Parathyroid adenoma (tissue), 2 donors: ENCODE measurements around the gene IFT80.
"Not testable (repeated sequence)": the region's sequence is repeated elsewhere in the genome, so short reads cannot be mapped to it uniquely, and the experiment has no call there.

Experiments
- H2AFZ ChIP-seq: fragments of 300-600 bp; sonication (generic); one replicate; pipeline ENCODE4 v1.7.0; 2017; ENCODE audit warnings: antibody characterized with exemption, mild to moderate bottlenecking
- H3K27ac ChIP-seq: fragments of 300-600 bp; sonication (generic); one replicate; pipeline ENCODE4 v1.7.0; 2017
- H3K27me3 ChIP-seq: fragments of 300-600 bp; sonication (generic); one replicate; pipeline ENCODE4 v1.7.0; 2017; ENCODE audit warnings: low read length; ENCODE audit not compliant: control insufficient read depth, insufficient read depth
- H3K36me3 ChIP-seq: fragments of 300-600 bp; sonication (generic); one replicate; pipeline ENCODE4 v1.7.0; 2017; ENCODE audit warnings: low read length; ENCODE audit not compliant: control insufficient read depth, insufficient read depth
- H3K4me1 ChIP-seq: fragments of 300-600 bp; sonication (generic); one replicate; pipeline ENCODE4 v1.7.0; 2017; ENCODE audit warnings: control low read depth
- H3K4me2 ChIP-seq: fragments of 300-600 bp; sonication (generic); one replicate; pipeline ENCODE4 v1.7.0; 2017; ENCODE audit warnings: low read length
- H3K4me3 ChIP-seq: fragments of 300-600 bp; sonication (generic); one replicate; pipeline ENCODE4 v1.7.0; 2017; ENCODE audit warnings: low read depth, low read length
- H3K79me2 ChIP-seq: fragments of 300-600 bp; sonication (generic); one replicate; pipeline ENCODE4 v1.7.0; 2017; ENCODE audit warnings: control low read depth
- H3K9ac ChIP-seq: fragments of 300-600 bp; sonication (generic); one replicate; pipeline ENCODE4 v1.7.0; 2017; ENCODE audit warnings: mild to moderate bottlenecking
- H3K9me3 ChIP-seq: fragments of 300-600 bp; sonication (generic); one replicate; pipeline ENCODE4 v1.7.0; 2017; ENCODE audit warnings: low read length; ENCODE audit not compliant: control insufficient read depth
- CTCF ChIP-seq: fragments of 300-600 bp; sonication (generic); IDR thresholded peaks from one replicate; pipeline ENCODE4 v1.7.0; 2017; ENCODE audit warnings: antibody characterized with exemption, mild to moderate bottlenecking
- donor health status: primary hyperparathyroidism.

The IFT80 gene

DNA sequence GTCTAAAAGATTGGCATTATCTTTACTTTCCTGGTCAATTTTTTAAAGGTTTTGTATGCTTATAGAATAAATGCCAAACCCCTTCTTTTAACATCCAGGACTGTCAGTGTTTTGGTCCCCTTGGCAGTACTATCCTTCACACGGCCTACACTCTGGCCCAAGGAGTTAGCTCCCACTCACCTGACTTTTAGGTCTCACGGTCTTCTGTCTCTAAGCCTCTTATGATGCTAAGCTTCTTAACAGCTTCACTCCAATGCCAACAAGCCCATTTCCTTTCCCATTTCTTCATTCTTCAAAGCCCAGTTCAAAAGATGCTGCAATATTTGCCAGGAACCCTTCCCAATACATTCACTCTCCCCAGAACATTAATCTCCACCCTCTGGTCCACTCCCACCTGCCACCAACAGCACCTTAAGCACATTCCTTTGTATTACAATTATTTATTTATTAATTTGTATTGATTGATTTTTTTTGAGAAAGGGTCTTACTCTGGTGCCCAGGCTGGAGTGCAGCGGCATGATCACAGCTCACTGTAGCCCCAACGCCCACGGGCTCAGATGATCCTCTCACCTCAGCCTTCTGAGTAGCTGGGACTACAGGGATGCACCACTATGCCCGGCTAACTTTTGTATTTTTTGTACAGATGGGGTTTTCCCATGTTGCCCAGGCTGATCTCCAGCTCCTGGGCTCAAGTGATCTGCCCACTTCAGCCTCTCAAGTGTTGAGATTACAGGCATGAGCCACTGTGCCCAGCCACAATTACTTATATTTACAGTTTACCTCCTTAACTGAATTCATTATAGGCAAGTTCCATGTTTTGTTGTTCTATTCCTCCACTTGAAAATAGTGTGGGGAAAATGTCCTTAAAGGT is 27.8 kb downstream of the IFT80 start:
- Histone ChIP-seq H3K9ac (no peak overlapping the region), H2AFZ (no peak overlapping the region), H3K9me3 (no peaks in the 10 kb centered on the region), H3K36me3 (no peaks in the 10 kb centered on the region), H3K4me3 (no peak overlapping the region), H3K4me1 (no peaks in the 10 kb centered on the region), H3K27me3 (no peaks in the 10 kb centered on the region), H3K27ac (no peak overlapping the region), H3K79me2 (no peaks in the 10 kb centered on the region), H3K4me2 (no peak overlapping the region)
- no peak for TF ChIP-seq CTCF

DNA sequence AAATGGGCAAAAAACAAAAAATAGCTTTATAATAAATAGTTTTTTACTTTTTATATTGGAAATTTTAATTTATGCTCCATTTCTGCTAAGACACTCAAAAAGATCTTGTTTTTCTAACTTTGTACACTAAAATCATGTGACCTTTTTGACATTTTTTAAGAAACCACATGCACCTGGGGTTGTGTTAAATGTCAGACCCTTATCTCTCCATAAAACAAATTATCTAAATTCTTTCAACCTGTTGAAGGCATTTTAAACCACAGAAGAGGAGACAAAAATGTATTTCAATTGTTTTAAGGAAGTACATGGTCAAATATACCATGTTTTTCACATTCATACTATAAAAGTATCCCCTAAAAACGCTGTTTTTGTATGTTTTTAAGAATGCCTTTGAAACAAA is 29.2 kb downstream of the IFT80 start:
- Histone ChIP-seq H3K27ac (no peak overlapping the region), H3K79me2 (no peaks in the 10 kb centered on the region), H3K9ac (no peak overlapping the region), H3K4me1 (no peaks in the 10 kb centered on the region), H3K4me2 (no peak overlapping the region), H3K27me3 (no peaks in the 10 kb centered on the region), H2AFZ (no peak overlapping the region), H3K9me3 (no peaks in the 10 kb centered on the region), H3K4me3 (no peak overlapping the region), H3K36me3 (no peaks in the 10 kb centered on the region)
- no peak for TF ChIP-seq CTCF

GRCh38 chr3:160368804-160369203 is 30.2 kb downstream of the IFT80 start:
- no peak overlapping the region for H3K4me3 ChIP-seq
- no peak overlapping the region for H2AFZ ChIP-seq
- no peak for TF ChIP-seq CTCF

DNA sequence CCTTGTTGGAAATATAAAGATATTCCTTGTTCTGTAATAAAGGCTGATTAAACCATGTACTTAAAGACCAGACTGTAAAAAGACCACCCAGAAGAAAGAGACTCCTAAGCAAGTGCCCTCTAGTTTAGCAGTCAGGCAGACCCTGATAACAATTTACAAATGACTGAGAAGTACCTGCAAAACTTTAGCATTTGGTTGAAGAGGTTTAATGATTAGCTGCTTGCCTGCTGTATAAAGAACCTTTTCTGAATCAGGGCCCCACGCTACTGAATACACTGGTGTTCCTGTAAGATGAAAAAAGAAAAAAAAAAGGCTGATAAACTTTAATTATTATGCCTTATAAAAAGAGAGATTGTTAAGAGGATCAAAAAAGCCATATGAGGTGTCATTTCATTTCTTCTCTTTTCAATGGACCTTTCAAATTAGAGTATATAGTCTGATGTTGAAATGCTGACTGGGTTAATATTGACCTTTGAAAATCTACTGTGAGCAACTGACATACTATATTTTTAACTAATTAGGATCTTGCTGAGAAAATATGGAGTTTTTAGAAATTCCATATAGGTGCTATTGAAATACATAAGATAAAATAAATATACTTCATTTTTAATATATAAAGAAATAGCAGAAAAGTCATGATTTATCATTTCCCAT is 33.0 kb downstream of the IFT80 start:
- H3K4me1 ChIP-seq = no peaks in the 10 kb centered on the region
- H3K4me3 ChIP-seq = no peak overlapping the region
- no peaks in the 10 kb centered on the region for H3K9me3 ChIP-seq
- H2AFZ ChIP-seq = no peak overlapping the region
- H3K27me3 ChIP-seq = no peaks in the 10 kb centered on the region
- H3K27ac ChIP-seq = no peak overlapping the region
- no peak for TF ChIP-seq CTCF
- H3K79me2 ChIP-seq = no peaks in the 10 kb centered on the region
- no peak overlapping the region for H3K9ac ChIP-seq
- H3K4me2 ChIP-seq = no peak overlapping the region
- no peaks in the 10 kb centered on the region for H3K36me3 ChIP-seq

More at GRCh38 chr3:160368804-160369203, 30.2 kb downstream of the IFT80 start:
- Histone ChIP-seq H3K9me3 (no peaks in the 10 kb centered on the region), H3K27ac (no peak overlapping the region), H3K4me2 (no peak overlapping the region), H3K4me1 (no peaks in the 10 kb centered on the region), H3K36me3 (no peaks in the 10 kb centered on the region), H3K79me2 (no peaks in the 10 kb centered on the region), H3K9ac (no peak overlapping the region), H3K27me3 (no peaks in the 10 kb centered on the region)

DNA sequence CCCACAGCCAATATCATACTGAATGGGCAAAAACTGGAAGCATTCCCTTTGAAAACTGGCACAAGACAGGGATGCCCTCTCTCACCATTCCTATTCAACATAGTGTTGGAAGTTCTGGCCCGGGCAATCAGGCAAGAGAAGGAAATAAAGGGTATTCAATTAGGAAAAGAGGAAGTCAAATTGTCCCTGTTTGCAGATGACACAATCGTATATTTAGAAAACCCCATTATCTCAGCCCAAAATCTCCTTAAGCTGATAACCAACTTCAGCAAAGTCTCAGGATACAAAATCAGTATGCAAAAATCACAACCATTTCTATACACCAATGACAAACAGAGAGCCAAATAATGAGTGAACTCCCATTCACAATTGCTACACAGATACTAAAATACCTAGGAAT is 36.1 kb downstream of the IFT80 start:
- not testable (repeated sequence) for H3K27ac ChIP-seq, H3K4me1 ChIP-seq, H3K4me3 ChIP-seq, H3K79me2 ChIP-seq, H3K36me3 ChIP-seq, H3K9ac ChIP-seq, H3K27me3 ChIP-seq, H2AFZ ChIP-seq, H3K9me3 ChIP-seq, H3K4me2 ChIP-seq
